Immature natural killer cell (primary cell): ENCODE results near the gene ALDH6A1. TPM values are rescaled to one million over a fixed set of nuclear protein-coding genes. Genes with fewer than 3 reads are reported as not detected.
A peak's percentile ranks its signal among the peaks of the same experiment; 100 is the strongest.
"Not testable (repeated sequence)": the region's sequence is repeated elsewhere in the genome, so short reads cannot be mapped to it uniquely, and the experiment has no call there.

ENCODE experiments used
- DNase-seq, 3 donors: peaks; one replicate each; pipeline ENCODE4 v3.0.0; 2022; ENCODE audit warnings: mixed read lengths in 1 of 3
- H3K27ac Mint-ChIP-seq, 6 donors: one replicate each; pipeline ENCODE4 v1.8.0; 2020; ENCODE audit warnings: mixed read lengths in 6 of 6, mild to moderate bottlenecking in 5 of 6, inconsistent platforms in 4 of 6, moderate library complexity in 3 of 6
- H3K27me3 Mint-ChIP-seq, 3 donors: one replicate each; pipeline ENCODE4 v1.8.0; 2020 to 2021; ENCODE audit warnings: low read depth in 3 of 3, mild to moderate bottlenecking in 3 of 3, mixed read lengths in 3 of 3, moderate library complexity in 3 of 3, inconsistent platforms in 1 of 3
- H3K36me3 Mint-ChIP-seq, 3 donors: one replicate each; pipeline ENCODE4 v1.8.0; 2020; ENCODE audit warnings: mixed read lengths in 3 of 3, inconsistent platforms in 2 of 3, mild to moderate bottlenecking in 2 of 3
- H3K4me1 Mint-ChIP-seq, 2 donors: one replicate each; pipeline ENCODE4 v1.8.0; 2020; ENCODE audit warnings: inconsistent platforms in 2 of 2, mild to moderate bottlenecking in 2 of 2, mixed read lengths in 2 of 2, moderate library complexity in 1 of 2
- H3K4me3 Mint-ChIP-seq, 5 donors: one replicate each; pipeline ENCODE4 v1.8.0; 2020; ENCODE audit warnings: mild to moderate bottlenecking in 5 of 5, mixed read lengths in 5 of 5, inconsistent platforms in 3 of 5, moderate library complexity in 3 of 5
- H3K9me3 Mint-ChIP-seq, 6 donors: one replicate each; pipeline ENCODE4 v1.8.0; 2020; ENCODE audit warnings: mild to moderate bottlenecking in 6 of 6, mixed read lengths in 6 of 6, inconsistent platforms in 4 of 6, moderate library complexity in 3 of 6
- polyA plus RNA-seq, 3 donors: library from polyadenylated mRNA; unstranded; fragments of 300-500 nt; fragmentation: Illumina TruSeq; gene quantifications; one replicate each; pipeline ENCODE4 v1.2.3, GENCODE V29; 2021

The ALDH6A1 gene
- polyA plus RNA-seq, result 10 to 100 TPM; 15.1 to 29.8 (median 20.3) TPM

GRCh38 chr14:74084277-74085046, at the start of gene ALDH6A1, which contains the start of gene LIN52:
Gene ALDH6A1 (minus strand): TSS chr14:74084453. CDS start chr14:74084394, 59 bp downstream.
Gene LIN52 (plus strand): TSS chr14:74084956. CDS start chr14:74084975, 19 bp downstream.
- Mint-ChIP-seq H3K27me3 (peaks cover 6 to 14% (median 8%) of the 10 kb centered on the region in 3 donors), H3K9me3 (no peaks in the 10 kb centered on the region), H3K36me3 (peaks cover 0 to 10% (median 5%) of the 10 kb centered on the region in 3 donors), H3K4me3 (peak within 1 kb of the TSS; percentile 94 to 100 (median 96)), H3K4me1 (peaks cover 39 to 54% of the 10 kb centered on the region in 2 donors), H3K27ac (peak within 1 kb of the TSS; percentile 81 to 97 (median 92))
- peak; percentile 99 to 100 (median 100) for DNase-seq

- H3K27me3 Mint-ChIP-seq, result peaks cover 0 to 2% (median 0%) of the 10 kb centered on the region in 3 donors
- no peaks in the 10 kb centered on the region for H3K9me3 Mint-ChIP-seq
- H3K27ac Mint-ChIP-seq, result no peak overlapping the region
- no peaks in the 10 kb centered on the region for H3K4me1 Mint-ChIP-seq
- no peak for DNase-seq
- H3K4me3 Mint-ChIP-seq, result no peak overlapping the region
- peaks cover 0 to 15% (median 13%) of the 10 kb centered on the region in 3 donors for H3K36me3 Mint-ChIP-seq
Measured at GRCh38 chr14:74127634-74128033, 43.4 kb upstream of the ALDH6A1 start.

DNA sequence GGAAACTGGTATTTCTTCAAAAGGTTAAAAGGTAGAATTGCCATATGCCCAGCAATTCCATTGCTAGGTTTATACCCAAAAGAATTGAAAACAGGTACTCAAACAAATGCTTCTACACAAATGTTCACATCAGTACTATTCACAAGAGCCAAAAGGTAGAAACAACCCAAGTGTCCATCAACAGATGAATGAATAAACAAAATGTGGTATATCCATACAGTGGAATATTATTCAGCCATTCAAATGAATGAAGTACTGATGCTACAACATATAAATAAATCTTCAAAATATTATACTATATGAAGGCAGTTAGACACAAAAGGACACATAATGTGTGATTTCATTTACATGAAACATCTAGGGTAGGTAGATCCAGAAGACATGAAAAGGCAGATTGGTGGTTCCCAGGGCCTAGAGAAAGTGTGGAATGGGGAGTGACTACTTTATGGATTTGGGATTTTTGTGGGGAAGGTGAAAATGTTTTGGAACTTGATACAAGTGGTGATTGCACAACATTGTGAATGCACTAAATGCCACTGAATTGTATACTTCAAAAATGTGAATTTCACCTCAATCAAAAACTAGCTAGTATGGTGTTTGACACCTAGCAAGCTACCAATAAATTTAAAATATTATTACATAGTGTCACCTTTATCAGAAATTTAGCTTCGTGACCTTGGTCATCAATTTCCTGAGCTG, 42.2 kb upstream of the ALDH6A1 start:
- Mint-ChIP-seq H3K9me3 (no peaks in the 10 kb centered on the region), H3K4me3 (no peak overlapping the region), H3K4me1 (no peaks in the 10 kb centered on the region), H3K27me3 (peaks cover 0 to 2% (median 0%) of the 10 kb centered on the region in 3 donors), H3K27ac (peak overlapping the region in 1 of 6 donors; percentile 2), H3K36me3 (peaks cover 0 to 18% (median 13%) of the 10 kb centered on the region in 3 donors)
- no peak for DNase-seq

DNA sequence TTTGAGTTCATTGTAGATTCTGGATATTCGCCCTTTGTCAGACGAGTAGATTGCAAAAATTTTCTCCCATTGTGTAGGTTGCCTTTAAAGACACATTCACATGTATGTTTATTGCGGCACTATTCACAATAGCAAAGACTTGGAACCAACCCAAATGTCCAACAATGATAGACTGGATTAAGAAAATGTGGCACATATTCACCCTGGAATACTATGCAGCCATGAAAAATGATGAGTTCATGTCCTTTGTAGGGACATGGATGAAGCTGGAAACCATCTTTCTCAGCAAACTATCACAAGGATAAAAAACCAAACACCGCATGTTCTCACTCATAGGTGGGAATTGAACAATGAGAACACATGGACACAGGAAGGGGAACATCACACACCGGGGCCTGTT, 41.2 kb upstream of the ALDH6A1 start:
- not testable (repeated sequence) for H3K4me3 Mint-ChIP-seq, H3K27ac Mint-ChIP-seq, H3K9me3 Mint-ChIP-seq, H3K4me1 Mint-ChIP-seq, H3K27me3 Mint-ChIP-seq, DNase-seq
- peaks cover 5 to 19% (median 18%) of the 10 kb centered on the region in 3 donors for H3K36me3 Mint-ChIP-seq

DNA sequence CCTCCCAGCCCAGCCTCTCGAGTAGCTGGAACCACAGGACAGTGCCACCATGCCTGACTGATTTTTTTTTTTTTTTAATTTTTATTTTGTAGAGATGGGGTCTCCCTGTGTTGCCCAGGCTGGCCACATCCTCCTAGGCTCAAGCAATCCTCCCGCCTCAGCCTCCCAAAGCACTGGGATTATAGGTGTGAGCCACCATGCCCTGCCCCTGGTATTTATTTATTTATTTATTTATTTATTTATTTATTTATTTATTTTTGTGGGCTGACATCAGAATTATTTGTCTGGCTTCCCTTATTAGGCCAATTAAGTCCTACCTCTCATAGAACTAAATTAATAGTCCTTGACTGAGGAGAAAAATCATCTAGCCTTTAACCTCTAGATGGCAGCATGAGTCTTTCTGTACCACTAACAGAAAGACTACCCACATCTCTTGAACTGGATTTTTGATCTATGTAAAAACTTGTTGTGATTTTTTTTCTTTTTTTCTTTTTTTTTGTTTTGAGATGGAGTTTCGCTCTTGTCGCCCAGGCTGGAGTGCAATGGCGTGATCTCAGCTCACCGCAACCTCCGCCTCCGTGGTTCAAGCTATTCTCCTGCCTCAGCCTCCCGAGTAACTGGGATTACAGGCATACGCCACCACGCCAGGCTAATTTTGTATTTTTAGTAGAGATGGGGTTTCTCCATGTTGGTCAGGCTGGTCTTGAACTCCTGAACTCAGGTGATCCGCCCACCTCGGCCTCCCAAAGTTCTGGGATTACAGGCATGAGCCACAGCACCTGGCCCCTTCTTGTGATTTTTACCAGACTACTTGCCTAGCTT, 27.4 kb upstream of the ALDH6A1 start:
- not testable (repeated sequence) for H3K27ac Mint-ChIP-seq, H3K4me3 Mint-ChIP-seq, H3K9me3 Mint-ChIP-seq, H3K4me1 Mint-ChIP-seq, H3K27me3 Mint-ChIP-seq
- H3K36me3 Mint-ChIP-seq, result peaks cover 8 to 21% (median 17%) of the 10 kb centered on the region in 3 donors
- peak; percentile 15 to 39 (median 24) for DNase-seq

- no peak for DNase-seq
- H3K27ac Mint-ChIP-seq, result no peak overlapping the region
- no peaks in the 10 kb centered on the region for H3K9me3 Mint-ChIP-seq
- H3K36me3 Mint-ChIP-seq, result peaks cover 8 to 29% (median 20%) of the 10 kb centered on the region in 3 donors
- no peak overlapping the region for H3K4me3 Mint-ChIP-seq
- H3K4me1 Mint-ChIP-seq, result no peaks in the 10 kb centered on the region
- peaks cover 0 to 1% (median 0%) of the 10 kb centered on the region in 3 donors for H3K27me3 Mint-ChIP-seq
Measured at GRCh38 chr14:74109369-74109768, 25.1 kb upstream of the ALDH6A1 start.

DNA sequence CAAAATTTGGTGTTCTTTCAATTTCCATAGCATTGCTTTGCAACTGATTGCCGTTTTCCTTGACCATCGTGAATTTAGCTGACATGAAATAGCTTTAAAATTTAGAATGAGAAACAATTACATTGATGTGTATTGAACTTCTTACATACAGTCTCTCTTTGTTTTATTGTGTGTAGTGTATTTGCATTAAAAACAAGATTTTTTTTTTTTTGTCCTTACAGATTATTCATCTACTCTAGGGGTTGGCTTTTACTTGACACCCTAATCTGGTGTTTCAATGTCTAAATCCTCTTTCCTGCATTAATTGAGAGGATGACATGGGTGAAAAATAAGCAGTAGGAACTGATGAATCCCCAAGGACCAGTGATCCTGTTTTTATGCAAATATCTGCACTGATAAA, 21.1 kb upstream of the ALDH6A1 start:
- Mint-ChIP-seq H3K9me3 (no peaks in the 10 kb centered on the region), H3K4me1 (no peaks in the 10 kb centered on the region), H3K27me3 (no peaks in the 10 kb centered on the region), H3K27ac (no peak overlapping the region), H3K36me3 (peaks cover 10 to 29% (median 15%) of the 10 kb centered on the region in 3 donors), H3K4me3 (no peak overlapping the region)
- DNase-seq, result no peak

- H3K27me3 Mint-ChIP-seq, result peaks cover 4 to 9% (median 6%) of the 10 kb centered on the region in 3 donors
- peaks cover 23 to 38% of the 10 kb centered on the region in 2 donors for H3K4me1 Mint-ChIP-seq
- H3K9me3 Mint-ChIP-seq, result no peaks in the 10 kb centered on the region
- H3K27ac Mint-ChIP-seq, result peak overlapping the region in 5 of 6 donors; percentile 10 to 90 (median 67)
- H3K4me3 Mint-ChIP-seq, result peak overlapping the region in 1 of 5 donors; percentile 31
- H3K36me3 Mint-ChIP-seq, result peaks cover 3 to 19% (median 9%) of the 10 kb centered on the region in 3 donors
- DNase-seq, result peak in 2 of 3 donors; percentile 9 to 11
Measured at GRCh38 chr14:74089251-74090020, 5.2 kb upstream of the ALDH6A1 start.

GRCh38 chr14:74085828-74086227, 1.6 kb upstream of the ALDH6A1 start:
- peaks cover 0 to 16% (median 5%) of the 10 kb centered on the region in 3 donors for H3K36me3 Mint-ChIP-seq
- peaks cover 40 to 55% of the 10 kb centered on the region in 2 donors for H3K4me1 Mint-ChIP-seq
- peaks cover 6 to 11% (median 8%) of the 10 kb centered on the region in 3 donors for H3K27me3 Mint-ChIP-seq
- H3K27ac Mint-ChIP-seq, result peak overlapping the region; percentile 81 to 97 (median 92)
- H3K9me3 Mint-ChIP-seq, result no peaks in the 10 kb centered on the region
- H3K4me3 Mint-ChIP-seq, result peak overlapping the region; percentile 94 to 100 (median 96)
- DNase-seq, result no peak

- peak overlapping the region; percentile 81 to 97 (median 92) for H3K27ac Mint-ChIP-seq
- H3K36me3 Mint-ChIP-seq, result peaks cover 0 to 13% (median 5%) of the 10 kb centered on the region in 3 donors
- H3K4me3 Mint-ChIP-seq, result peak overlapping the region; percentile 94 to 100 (median 96)
- H3K27me3 Mint-ChIP-seq, result peaks cover 6 to 11% (median 8%) of the 10 kb centered on the region in 3 donors
- no peak for DNase-seq
- peaks cover 39 to 55% of the 10 kb centered on the region in 2 donors for H3K4me1 Mint-ChIP-seq
- H3K9me3 Mint-ChIP-seq, result no peaks in the 10 kb centered on the region
Measured at GRCh38 chr14:74085047-74085637, 889 bp upstream of the ALDH6A1 start.

DNA sequence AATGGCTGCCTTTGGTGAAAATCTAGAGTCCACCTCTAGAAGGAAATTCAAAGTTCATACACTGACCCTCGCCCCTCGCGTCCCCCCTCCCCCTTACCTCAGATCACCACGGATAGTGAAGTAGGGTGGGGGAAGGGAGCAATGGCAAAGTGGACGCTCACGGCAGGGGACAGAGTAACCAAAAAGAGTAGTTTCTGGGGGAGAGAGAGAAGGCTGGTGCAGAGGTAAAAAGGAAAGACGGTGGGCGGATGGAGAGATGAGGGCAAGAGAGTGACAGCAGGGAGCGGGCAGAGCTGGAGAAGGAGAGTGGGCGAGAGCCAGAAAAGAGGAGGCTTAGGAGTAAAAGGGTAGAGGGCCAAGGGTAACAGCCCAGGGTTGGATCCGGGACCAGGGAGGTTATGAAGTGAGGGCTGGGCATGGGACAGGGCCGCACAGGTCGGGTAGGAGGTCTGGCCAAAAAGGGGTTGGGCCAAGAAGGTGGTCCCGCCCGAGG, 423 bp downstream of the ALDH6A1 start:
- Mint-ChIP-seq H3K9me3 (no peaks in the 10 kb centered on the region), H3K36me3 (peaks cover 0 to 4% (median 2%) of the 10 kb centered on the region in 3 donors), H3K4me1 (peaks cover 35 to 48% of the 10 kb centered on the region in 2 donors), H3K27ac (peak overlapping the region; percentile 81 to 97 (median 92)), H3K27me3 (peaks cover 6 to 12% (median 8%) of the 10 kb centered on the region in 3 donors), H3K4me3 (peak overlapping the region; percentile 94 to 100 (median 96))
- no peak for DNase-seq

DNA sequence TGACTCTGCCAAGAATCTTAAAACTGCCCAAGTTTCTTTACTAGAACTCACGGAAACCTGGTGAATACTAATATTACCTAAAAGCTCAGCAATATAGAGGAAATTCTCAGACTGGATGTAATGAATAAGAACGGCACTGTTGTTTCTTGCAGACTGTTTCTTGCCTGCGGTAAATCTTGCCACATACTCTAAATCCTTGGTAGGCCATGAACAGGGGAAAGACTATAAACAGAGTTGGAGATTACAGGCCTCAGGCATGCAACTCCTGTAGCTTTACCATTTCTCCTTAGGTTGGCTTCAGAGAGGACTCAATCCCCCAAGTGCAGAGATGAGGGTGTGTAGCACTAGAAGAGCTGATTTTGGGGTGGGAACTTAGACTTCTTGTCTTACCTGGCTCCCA, 1.1 kb downstream of the ALDH6A1 start:
- no peak for DNase-seq
- no peaks in the 10 kb centered on the region for H3K36me3 Mint-ChIP-seq
- H3K4me3 Mint-ChIP-seq, result peak overlapping the region in 4 of 5 donors; percentile 94 to 100 (median 97)
- peaks cover 6 to 11% (median 8%) of the 10 kb centered on the region in 3 donors for H3K27me3 Mint-ChIP-seq
- H3K4me1 Mint-ChIP-seq, result peaks cover 31 to 42% of the 10 kb centered on the region in 2 donors
- peak overlapping the region in 5 of 6 donors; percentile 22 to 97 (median 36) for H3K27ac Mint-ChIP-seq
- H3K9me3 Mint-ChIP-seq, result no peaks in the 10 kb centered on the region
